ENCODE results near the gene LCP2. TPM values are rescaled to one million over a fixed set of nuclear protein-coding genes. Genes with fewer than 3 reads are reported as not detected.
A peak's percentile ranks its signal among the peaks of the same experiment; 100 is the strongest.

The LCP2 gene
- polyA plus RNA-seq, 3 donors, result 52.0 to 177 (median 89.5) TPM

DNA sequence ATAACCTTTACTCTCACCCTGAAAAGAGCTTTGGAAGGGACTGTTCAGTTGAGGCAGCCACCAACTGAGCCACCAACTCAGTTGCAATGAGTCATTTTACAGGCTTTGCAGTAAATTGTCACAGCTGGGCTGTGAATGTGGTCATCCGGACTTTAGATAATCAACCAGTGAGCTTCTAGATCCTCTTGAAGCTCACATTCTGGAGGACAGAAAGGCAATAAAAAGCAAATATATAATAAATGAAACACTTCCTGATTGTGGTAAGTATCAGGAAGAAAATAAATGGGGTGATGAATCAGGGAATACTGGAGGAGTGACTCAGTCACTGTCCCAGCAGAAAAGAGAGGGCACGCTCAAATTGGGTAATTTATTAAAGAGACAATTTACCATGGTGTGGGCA is 78.0 kb downstream of the LCP2 start:
- Mint-ChIP-seq H3K27ac (peak overlapping the region in 1 of 7 donors; percentile 15), H3K36me3 (no peaks in the 10 kb centered on the region), H3K9me3 (no peaks in the 10 kb centered on the region), H3K4me3 (no peak overlapping the region), H3K27me3 (ENCODE audit: low read depth in 3 of 3) (peaks cover 0 to 4% (median 0%) of the 10 kb centered on the region in 3 donors), H3K4me1 (peaks cover 6% of the 10 kb centered on the region)
- no peaks in the 10 kb centered on the region for H3K79me2 ChIP-seq (ENCODE audit: insufficient read depth, low read length)
- H2AFZ ChIP-seq (ENCODE audit: insufficient read depth, low read depth, low read length, poor library complexity, severe bottlenecking), result no peak overlapping the region
- H3K27ac ChIP-seq (ENCODE audit: low read depth in 1 of 2, low read length in 2 of 2), result no peak overlapping the region
- H3K36me3 ChIP-seq (replicated peaks in 1 of 2; ENCODE audit: control insufficient read depth in 1 of 2, insufficient read depth in 2 of 2, low read length in 2 of 2), result no peaks in the 10 kb centered on the region
- WGBS (ENCODE audit: insufficient coverage), result no CpG with 5 or more reads among the region's 2 CpGs
- no peak overlapping the region for H3K4me2 ChIP-seq (replicated peaks; ENCODE audit: extremely low read depth, low read length, poor library complexity, severe bottlenecking)
- intact Hi-C loops (cut with micrococcal nuclease), result loop anchor here in 1 of 2 donors (10.0 kb wide), 1 partner anchor 415 kb away; no protein-coding TSS in a partner anchor
- H3K9ac ChIP-seq (ENCODE audit: insufficient read depth, low read length, poor library complexity, severe bottlenecking), result no peak overlapping the region
- no peaks in the 10 kb centered on the region for H4K20me1 ChIP-seq (ENCODE audit: insufficient read depth, low read length)
- H3K4me3 ChIP-seq (replicated peaks in 1 of 3; ENCODE audit: low read depth in 2 of 3, low read length in 3 of 3), result no peak overlapping the region
- peak in 1 of 3 donors; percentile 39 for DNase-seq
- no peaks in the 10 kb centered on the region for H3K9me3 ChIP-seq (replicated peaks in 1 of 2; ENCODE audit: control insufficient read depth in 1 of 2, insufficient read depth in 1 of 2, low read length in 2 of 2)
- no peaks in the 10 kb centered on the region for H3K27me3 ChIP-seq (ENCODE audit: control insufficient read depth in 2 of 2, insufficient read depth in 2 of 2, low read length in 2 of 2)
- H3K4me1 ChIP-seq (ENCODE audit: control insufficient read depth in 1 of 2, insufficient read depth in 2 of 2, low read length in 2 of 2), result no peaks in the 10 kb centered on the region
- TF ChIP-seq, protein P1, sequence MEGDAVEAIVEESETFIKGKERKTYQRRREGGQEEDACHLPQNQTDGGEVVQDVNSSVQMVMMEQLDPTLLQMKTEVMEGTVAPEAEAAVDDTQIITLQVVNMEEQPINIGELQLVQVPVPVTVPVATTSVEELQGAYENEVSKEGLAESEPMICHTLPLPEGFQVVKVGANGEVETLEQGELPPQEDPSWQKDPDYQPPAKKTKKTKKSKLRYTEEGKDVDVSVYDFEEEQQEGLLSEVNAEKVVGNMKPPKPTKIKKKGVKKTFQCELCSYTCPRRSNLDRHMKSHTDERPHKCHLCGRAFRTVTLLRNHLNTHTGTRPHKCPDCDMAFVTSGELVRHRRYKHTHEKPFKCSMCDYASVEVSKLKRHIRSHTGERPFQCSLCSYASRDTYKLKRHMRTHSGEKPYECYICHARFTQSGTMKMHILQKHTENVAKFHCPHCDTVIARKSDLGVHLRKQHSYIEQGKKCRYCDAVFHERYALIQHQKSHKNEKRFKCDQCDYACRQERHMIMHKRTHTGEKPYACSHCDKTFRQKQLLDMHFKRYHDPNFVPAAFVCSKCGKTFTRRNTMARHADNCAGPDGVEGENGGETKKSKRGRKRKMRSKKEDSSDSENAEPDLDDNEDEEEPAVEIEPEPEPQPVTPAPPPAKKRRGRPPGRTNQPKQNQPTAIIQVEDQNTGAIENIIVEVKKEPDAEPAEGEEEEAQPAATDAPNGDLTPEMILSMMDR (IDR thresholded peaks at IDR 0.05), result no peak

DNA sequence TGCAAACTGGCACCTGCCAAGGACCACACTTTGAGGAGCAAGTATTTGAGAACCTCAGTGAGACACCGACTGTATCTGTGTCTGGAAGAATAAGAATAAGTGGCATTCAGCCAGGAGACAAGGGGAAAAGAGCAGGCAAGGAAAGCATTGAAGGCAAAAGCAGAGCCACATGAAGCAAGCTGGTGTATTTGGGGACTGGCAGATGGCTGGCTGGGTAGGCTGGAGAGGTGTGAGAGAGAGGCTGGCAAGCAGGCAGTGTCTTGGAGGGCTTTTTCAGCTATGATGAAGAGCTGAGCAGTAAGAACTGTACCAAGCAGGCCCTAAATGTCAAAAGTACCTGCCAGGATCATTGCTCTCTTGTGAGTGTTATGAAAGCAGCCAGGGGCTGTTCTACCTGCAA is 78.9 kb downstream of the LCP2 start:
- 100% methylated on average over 1 of the region's 1 CpG for WGBS (ENCODE audit: insufficient coverage)
- Histone ChIP-seq H3K4me3 (replicated peaks in 1 of 3; ENCODE audit: low read depth in 2 of 3, low read length in 3 of 3) (no peak overlapping the region), H4K20me1 (ENCODE audit: insufficient read depth, low read length) (no peaks in the 10 kb centered on the region), H3K79me2 (ENCODE audit: insufficient read depth, low read length) (no peaks in the 10 kb centered on the region), H3K4me2 (replicated peaks; ENCODE audit: extremely low read depth, low read length, poor library complexity, severe bottlenecking) (no peak overlapping the region), H3K9ac (ENCODE audit: insufficient read depth, low read length, poor library complexity, severe bottlenecking) (no peak overlapping the region), H2AFZ (ENCODE audit: insufficient read depth, low read depth, low read length, poor library complexity, severe bottlenecking) (no peak overlapping the region), H3K27ac (ENCODE audit: low read depth in 1 of 2, low read length in 2 of 2) (no peak overlapping the region), H3K27me3 (ENCODE audit: control insufficient read depth in 2 of 2, insufficient read depth in 2 of 2, low read length in 2 of 2) (no peaks in the 10 kb centered on the region), H3K4me1 (ENCODE audit: control insufficient read depth in 1 of 2, insufficient read depth in 2 of 2, low read length in 2 of 2) (no peaks in the 10 kb centered on the region), H3K9me3 (replicated peaks in 1 of 2; ENCODE audit: control insufficient read depth in 1 of 2, insufficient read depth in 1 of 2, low read length in 2 of 2) (no peaks in the 10 kb centered on the region), H3K36me3 (replicated peaks in 1 of 2; ENCODE audit: control insufficient read depth in 1 of 2, insufficient read depth in 2 of 2, low read length in 2 of 2) (no peaks in the 10 kb centered on the region)
- H3K27me3 Mint-ChIP-seq (ENCODE audit: low read depth in 3 of 3), result peaks cover 0 to 4% (median 0%) of the 10 kb centered on the region in 3 donors
- intact Hi-C loops (cut with micrococcal nuclease), result no loop called here
- H3K4me1 Mint-ChIP-seq, result peaks cover 6% of the 10 kb centered on the region
- no peaks in the 10 kb centered on the region for H3K9me3 Mint-ChIP-seq
- TF ChIP-seq, protein P1 (IDR thresholded peaks at IDR 0.05), result no peak
- no peak overlapping the region for H3K4me3 Mint-ChIP-seq
- H3K27ac Mint-ChIP-seq, result no peak overlapping the region
- no peaks in the 10 kb centered on the region for H3K36me3 Mint-ChIP-seq
- no peak for DNase-seq
